Measurements from ENCODE around the gene TRPM8. TPM values are rescaled to one million over a fixed set of nuclear protein-coding genes. Genes with fewer than 3 reads are reported as not detected.

The TRPM8 gene
- total and polyA plus RNA-seq, 2 experiments from 2014 or later: 0.11 to 0.14 TPM

DNA sequence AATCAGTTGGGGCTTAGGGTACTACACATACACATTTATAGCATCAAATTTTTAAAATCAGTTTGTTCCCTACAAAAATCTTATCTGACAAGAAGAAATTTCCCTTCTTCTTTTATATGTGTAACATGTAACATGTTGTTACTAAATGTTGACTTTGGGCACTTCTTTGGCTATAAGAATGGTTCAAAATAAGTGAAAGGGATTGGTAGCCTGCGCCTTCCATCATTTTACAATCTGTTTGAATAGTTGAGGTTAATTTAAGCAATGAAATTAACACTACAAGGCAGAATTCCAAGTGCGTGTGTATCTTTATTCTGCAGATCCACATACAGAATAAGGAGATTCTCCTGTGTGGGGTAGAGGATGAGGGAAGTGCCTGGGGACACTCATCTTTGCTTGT, 103.2 kb downstream of the TRPM8 start (continued):
- TF ChIP-seq, protein P1, sequence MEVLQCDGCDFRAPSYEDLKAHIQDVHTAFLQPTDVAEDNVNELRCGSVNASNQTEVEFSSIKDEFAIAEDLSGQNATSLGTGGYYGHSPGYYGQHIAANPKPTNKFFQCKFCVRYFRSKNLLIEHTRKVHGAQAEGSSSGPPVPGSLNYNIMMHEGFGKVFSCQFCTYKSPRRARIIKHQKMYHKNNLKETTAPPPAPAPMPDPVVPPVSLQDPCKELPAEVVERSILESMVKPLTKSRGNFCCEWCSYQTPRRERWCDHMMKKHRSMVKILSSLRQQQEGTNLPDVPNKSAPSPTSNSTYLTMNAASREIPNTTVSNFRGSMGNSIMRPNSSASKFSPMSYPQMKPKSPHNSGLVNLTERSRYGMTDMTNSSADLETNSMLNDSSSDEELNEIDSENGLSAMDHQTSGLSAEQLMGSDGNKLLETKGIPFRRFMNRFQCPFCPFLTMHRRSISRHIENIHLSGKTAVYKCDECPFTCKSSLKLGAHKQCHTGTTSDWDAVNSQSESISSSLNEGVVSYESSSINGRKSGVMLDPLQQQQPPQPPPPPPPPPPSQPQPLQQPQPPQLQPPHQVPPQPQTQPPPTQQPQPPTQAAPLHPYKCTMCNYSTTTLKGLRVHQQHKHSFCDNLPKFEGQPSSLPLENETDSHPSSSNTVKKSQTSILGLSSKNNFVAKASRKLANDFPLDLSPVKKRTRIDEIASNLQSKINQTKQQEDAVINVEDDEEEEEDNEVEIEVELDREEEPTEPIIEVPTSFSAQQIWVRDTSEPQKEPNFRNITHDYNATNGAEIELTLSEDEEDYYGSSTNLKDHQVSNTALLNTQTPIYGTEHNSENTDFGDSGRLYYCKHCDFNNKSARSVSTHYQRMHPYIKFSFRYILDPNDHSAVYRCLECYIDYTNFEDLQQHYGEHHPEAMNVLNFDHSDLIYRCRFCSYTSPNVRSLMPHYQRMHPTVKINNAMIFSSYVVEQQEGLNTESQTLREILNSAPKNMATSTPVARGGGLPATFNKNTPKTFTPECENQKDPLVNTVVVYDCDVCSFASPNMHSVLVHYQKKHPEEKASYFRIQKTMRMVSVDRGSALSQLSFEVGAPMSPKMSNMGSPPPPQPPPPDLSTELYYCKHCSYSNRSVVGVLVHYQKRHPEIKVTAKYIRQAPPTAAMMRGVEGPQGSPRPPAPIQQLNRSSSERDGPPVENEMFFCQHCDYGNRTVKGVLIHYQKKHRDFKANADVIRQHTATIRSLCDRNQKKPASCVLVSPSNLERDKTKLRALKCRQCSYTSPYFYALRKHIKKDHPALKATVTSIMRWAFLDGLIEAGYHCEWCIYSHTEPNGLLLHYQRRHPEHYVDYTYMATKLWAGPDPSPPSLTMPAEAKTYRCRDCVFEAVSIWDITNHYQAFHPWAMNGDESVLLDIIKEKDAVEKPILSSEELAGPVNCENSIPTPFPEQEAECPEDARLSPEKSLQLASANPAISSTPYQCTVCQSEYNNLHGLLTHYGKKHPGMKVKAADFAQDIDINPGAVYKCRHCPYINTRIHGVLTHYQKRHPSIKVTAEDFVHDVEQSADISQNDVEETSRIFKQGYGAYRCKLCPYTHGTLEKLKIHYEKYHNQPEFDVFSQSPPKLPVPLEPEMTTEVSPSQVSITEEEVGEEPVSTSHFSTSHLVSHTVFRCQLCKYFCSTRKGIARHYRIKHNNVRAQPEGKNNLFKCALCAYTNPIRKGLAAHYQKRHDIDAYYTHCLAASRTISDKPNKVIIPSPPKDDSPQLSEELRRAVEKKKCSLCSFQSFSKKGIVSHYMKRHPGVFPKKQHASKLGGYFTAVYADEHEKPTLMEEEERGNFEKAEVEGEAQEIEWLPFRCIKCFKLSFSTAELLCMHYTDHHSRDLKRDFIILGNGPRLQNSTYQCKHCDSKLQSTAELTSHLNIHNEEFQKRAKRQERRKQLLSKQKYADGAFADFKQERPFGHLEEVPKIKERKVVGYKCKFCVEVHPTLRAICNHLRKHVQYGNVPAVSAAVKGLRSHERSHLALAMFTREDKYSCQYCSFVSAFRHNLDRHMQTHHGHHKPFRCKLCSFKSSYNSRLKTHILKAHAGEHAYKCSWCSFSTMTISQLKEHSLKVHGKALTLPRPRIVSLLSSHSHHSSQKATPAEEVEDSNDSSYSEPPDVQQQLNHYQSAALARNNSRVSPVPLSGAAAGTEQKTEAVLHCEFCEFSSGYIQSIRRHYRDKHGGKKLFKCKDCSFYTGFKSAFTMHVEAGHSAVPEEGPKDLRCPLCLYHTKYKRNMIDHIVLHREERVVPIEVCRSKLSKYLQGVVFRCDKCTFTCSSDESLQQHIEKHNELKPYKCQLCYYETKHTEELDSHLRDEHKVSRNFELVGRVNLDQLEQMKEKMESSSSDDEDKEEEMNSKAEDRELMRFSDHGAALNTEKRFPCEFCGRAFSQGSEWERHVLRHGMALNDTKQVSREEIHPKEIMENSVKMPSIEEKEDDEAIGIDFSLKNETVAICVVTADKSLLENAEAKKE (CRISPR knock-in tag; IDR thresholded peaks at IDR 0.05): no peak
- no peak for TF ChIP-seq JUNB (IDR thresholded peaks at IDR 0.05; ENCODE audit: unreplicated experiment)
- no peak for TF ChIP-seq POLR2AphosphoS5 (IDR thresholded peaks at IDR 0.05; ENCODE audit: low read depth)
- TF ChIP-seq CTCF (conservative IDR thresholded peaks at IDR 0.05; ENCODE audit: low read depth in 2 of 2): no peak

GRCh38 chr2:234022424-234022823, 105.3 kb downstream of the TRPM8 start:
- Mint-ChIP-seq H3K4me3 (no peak overlapping the region), H3K36me3 (ENCODE audit: low read depth) (peaks cover 9% of the 10 kb centered on the region), H3K9me3 (peaks cover 33% of the 10 kb centered on the region), H3K4me1 (no peaks in the 10 kb centered on the region; the same call in 2 of the 3 replicates), H3K27ac (no peak overlapping the region), H3K27me3 (ENCODE audit: insufficient read depth, low read depth, poor library complexity) (no peaks in the 10 kb centered on the region)
- DNase-seq (ENCODE audit: low spot score): no peak
- no peak overlapping the region for H3K4me3 ChIP-seq
- no peaks in the 10 kb centered on the region for H3F3A ChIP-seq (replicated peaks; ENCODE audit: low read depth)
- no peak overlapping the region for H3K4me2 ChIP-seq
- 0 out of 2 replicates have a peak, but pooled peaks cover 5% of the 10 kb centered on the region for H3K9me2 ChIP-seq (ENCODE audit: insufficient read depth)
- H2AFZ ChIP-seq: no peak overlapping the region
- no peak for ATAC-seq
- H3K79me2 ChIP-seq (replicated peaks; ENCODE audit: insufficient read depth): no peaks in the 10 kb centered on the region
- H3K36me3 ChIP-seq (ENCODE audit: insufficient read depth): no peaks in the 10 kb centered on the region; the same call in 1 of the 2 replicates
- H4K20me1 ChIP-seq (replicated peaks; ENCODE audit: insufficient read depth): no peaks in the 10 kb centered on the region
- no peaks in the 10 kb centered on the region for H3K27me3 ChIP-seq (ENCODE audit: insufficient read depth)
- H3K4me1 ChIP-seq (ENCODE audit: insufficient read depth): no peaks in the 10 kb centered on the region
- no peak overlapping the region for H3K27ac ChIP-seq (ENCODE audit: low read depth)
- no peak for TF ChIP-seq STAT1 (IDR thresholded peaks at IDR 0.05; ENCODE audit: unreplicated experiment)
- TF ChIP-seq, protein P2, sequence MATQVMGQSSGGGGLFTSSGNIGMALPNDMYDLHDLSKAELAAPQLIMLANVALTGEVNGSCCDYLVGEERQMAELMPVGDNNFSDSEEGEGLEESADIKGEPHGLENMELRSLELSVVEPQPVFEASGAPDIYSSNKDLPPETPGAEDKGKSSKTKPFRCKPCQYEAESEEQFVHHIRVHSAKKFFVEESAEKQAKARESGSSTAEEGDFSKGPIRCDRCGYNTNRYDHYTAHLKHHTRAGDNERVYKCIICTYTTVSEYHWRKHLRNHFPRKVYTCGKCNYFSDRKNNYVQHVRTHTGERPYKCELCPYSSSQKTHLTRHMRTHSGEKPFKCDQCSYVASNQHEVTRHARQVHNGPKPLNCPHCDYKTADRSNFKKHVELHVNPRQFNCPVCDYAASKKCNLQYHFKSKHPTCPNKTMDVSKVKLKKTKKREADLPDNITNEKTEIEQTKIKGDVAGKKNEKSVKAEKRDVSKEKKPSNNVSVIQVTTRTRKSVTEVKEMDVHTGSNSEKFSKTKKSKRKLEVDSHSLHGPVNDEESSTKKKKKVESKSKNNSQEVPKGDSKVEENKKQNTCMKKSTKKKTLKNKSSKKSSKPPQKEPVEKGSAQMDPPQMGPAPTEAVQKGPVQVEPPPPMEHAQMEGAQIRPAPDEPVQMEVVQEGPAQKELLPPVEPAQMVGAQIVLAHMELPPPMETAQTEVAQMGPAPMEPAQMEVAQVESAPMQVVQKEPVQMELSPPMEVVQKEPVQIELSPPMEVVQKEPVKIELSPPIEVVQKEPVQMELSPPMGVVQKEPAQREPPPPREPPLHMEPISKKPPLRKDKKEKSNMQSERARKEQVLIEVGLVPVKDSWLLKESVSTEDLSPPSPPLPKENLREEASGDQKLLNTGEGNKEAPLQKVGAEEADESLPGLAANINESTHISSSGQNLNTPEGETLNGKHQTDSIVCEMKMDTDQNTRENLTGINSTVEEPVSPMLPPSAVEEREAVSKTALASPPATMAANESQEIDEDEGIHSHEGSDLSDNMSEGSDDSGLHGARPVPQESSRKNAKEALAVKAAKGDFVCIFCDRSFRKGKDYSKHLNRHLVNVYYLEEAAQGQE (IDR thresholded peaks at IDR 0.05; ENCODE audit: unreplicated experiment): no peak
- TF ChIP-seq EZH2 (IDR thresholded peaks at IDR 0.05; ENCODE audit: low read depth, unreplicated experiment): no peak
- no peak for TF ChIP-seq ETS1 (IDR thresholded peaks at IDR 0.05)
- TF ChIP-seq ZNF114 (CRISPR knock-in tag; IDR thresholded peaks at IDR 0.05): no peak
- TF ChIP-seq EZH2phosphoT487 (IDR thresholded peaks at IDR 0.05; ENCODE audit: unreplicated experiment): no peak
- no peak for TF ChIP-seq CREB1 (CRISPR knock-in tag; IDR thresholded peaks at IDR 0.05; ENCODE audit: low read depth)
- TF ChIP-seq JUNB (IDR thresholded peaks at IDR 0.05; ENCODE audit: unreplicated experiment): no peak
- TF ChIP-seq NANOG (IDR thresholded peaks at IDR 0.05; ENCODE audit: borderline replicate concordance): no peak

Data from GM23338 (cell line).